Measurements from ENCODE around the gene ITPKB. TPM values are rescaled to one million over a fixed set of nuclear protein-coding genes. Genes with fewer than 3 reads are reported as not detected.
"Not testable (repeated sequence)": the region's sequence is repeated elsewhere in the genome, so short reads cannot be mapped to it uniquely, and the experiment has no call there.

The ITPKB gene
- polyA plus RNA-seq, 1 experiment, result 2.8 TPM

- H3K9me3 ChIP-seq (ENCODE audit: control insufficient read depth, insufficient read depth, low read length), result no peaks in the 10 kb centered on the region
- TF ChIP-seq CTCF (IDR thresholded peaks at IDR 0.05; ENCODE audit: low read depth, low read length), result no peak
- H3K27ac ChIP-seq (ENCODE audit: low read depth, low read length), result peak overlapping the region; percentile 57
- ChIA-PET CTCF (interaction anchor here (1.8 to 3.1 kb wide), 3 partner anchors 9 to 185 kb away, joined by 6 to 17 read pairs (median 7); no protein-coding TSS in a partner anchor), POLR2A (no interaction called here)
- DNase-seq (ENCODE audit: low read depth, low spot score), result peak; percentile 34
- no peak overlapping the region for H3K4me3 ChIP-seq (ENCODE audit: low read depth, low read length)
- H3K27me3 ChIP-seq (ENCODE audit: control insufficient read depth, insufficient read depth, low read length), result no peaks in the 10 kb centered on the region
These were observed 95.9 kb downstream of the ITPKB start for GRCh38 chr1:226643177-226643576.

- DNase-seq (ENCODE audit: low read depth, low spot score), result no peak
- CTCF ChIA-PET, result interaction anchor here (0.5 to 3.1 kb wide), 5 partner anchors 9 to 210 kb away, joined by 3 to 17 read pairs (median 4); no protein-coding TSS in a partner anchor
- no peak for TF ChIP-seq CTCF (IDR thresholded peaks at IDR 0.05; ENCODE audit: low read depth, low read length)
These were observed 96.7 kb downstream of the ITPKB start for GRCh38 chr1:226642421-226642820.

GRCh38 chr1:226641671-226642231, 97.3 kb downstream of the ITPKB start:
- Histone ChIP-seq H3K27me3 (ENCODE audit: control insufficient read depth, insufficient read depth, low read length) (no peaks in the 10 kb centered on the region), H3K4me3 (ENCODE audit: low read depth, low read length) (no peak overlapping the region), H3K27ac (ENCODE audit: low read depth, low read length) (no peak overlapping the region), H3K9me3 (ENCODE audit: control insufficient read depth, insufficient read depth, low read length) (no peaks in the 10 kb centered on the region)
- ChIA-PET POLR2A (no interaction called here), CTCF (interaction anchor here (0.9 to 3.1 kb wide), 4 partner anchors 8 to 61 kb away, joined by 3 to 17 read pairs (median 4); no protein-coding TSS in a partner anchor)
- DNase-seq (ENCODE audit: low read depth, low spot score), result no peak
- no peak for TF ChIP-seq CTCF (IDR thresholded peaks at IDR 0.05; ENCODE audit: low read depth, low read length)

More at GRCh38 chr1:226642421-226642820, 96.7 kb downstream of the ITPKB start:
- no peaks in the 10 kb centered on the region for H3K9me3 ChIP-seq (ENCODE audit: control insufficient read depth, insufficient read depth, low read length)
- POLR2A ChIA-PET, result no interaction called here
- no peak overlapping the region for H3K27ac ChIP-seq (ENCODE audit: low read depth, low read length)
- no peaks in the 10 kb centered on the region for H3K27me3 ChIP-seq (ENCODE audit: control insufficient read depth, insufficient read depth, low read length)
- no peak overlapping the region for H3K4me3 ChIP-seq (ENCODE audit: low read depth, low read length)

GRCh38 chr1:226640321-226641136, 98.6 kb downstream of the ITPKB start:
- ChIA-PET POLR2A (no interaction called here), CTCF (interaction anchor here (1.4 to 3.1 kb wide), 2 partner anchors 14 to 63 kb away, joined by 3 to 17 read pairs; no protein-coding TSS in a partner anchor)
- Histone ChIP-seq H3K9me3 (ENCODE audit: control insufficient read depth, insufficient read depth, low read length) (no peaks in the 10 kb centered on the region), H3K27me3 (ENCODE audit: control insufficient read depth, insufficient read depth, low read length) (no peaks in the 10 kb centered on the region), H3K27ac (ENCODE audit: low read depth, low read length) (no peak overlapping the region), H3K4me3 (ENCODE audit: low read depth, low read length) (no peak overlapping the region)
- no peak for DNase-seq (ENCODE audit: low read depth, low spot score)
- no peak for TF ChIP-seq CTCF (IDR thresholded peaks at IDR 0.05; ENCODE audit: low read depth, low read length)

- no peak for DNase-seq (ENCODE audit: low read depth, low spot score)
- Histone ChIP-seq H3K4me3 (ENCODE audit: low read depth, low read length) (no peak overlapping the region), H3K9me3 (ENCODE audit: control insufficient read depth, insufficient read depth, low read length) (no peaks in the 10 kb centered on the region; the same call in 1 of the 2 replicates), H3K27me3 (ENCODE audit: control insufficient read depth, insufficient read depth, low read length) (no peaks in the 10 kb centered on the region), H3K27ac (ENCODE audit: low read depth, low read length) (no peak overlapping the region)
- CTCF ChIA-PET, result no interaction called here
- TF ChIP-seq CTCF (IDR thresholded peaks at IDR 0.05; ENCODE audit: low read depth, low read length), result no peak
- POLR2A ChIA-PET, result no interaction called here
These were observed 99.4 kb downstream of the ITPKB start for GRCh38 chr1:226639631-226640061.

- H3K9me3 ChIP-seq (ENCODE audit: control insufficient read depth, insufficient read depth, low read length); POLR2A ChIA-PET; H3K27me3 ChIP-seq (ENCODE audit: control insufficient read depth, insufficient read depth, low read length); H3K4me3 ChIP-seq (ENCODE audit: low read depth, low read length); H3K27ac ChIP-seq (ENCODE audit: low read depth, low read length); DNase-seq (ENCODE audit: low read depth, low spot score): not testable (repeated sequence)
- CTCF ChIA-PET, result interaction anchor here (0.6 to 9.2 kb wide), 2 partner anchors 187 to 253 kb away, joined by 3 to 138 read pairs; no protein-coding TSS in a partner anchor
These were observed 99.9 kb downstream of the ITPKB start for GRCh38 chr1:226639206-226639605.
